Neural progenitor cell (in vitro differentiated cells): ENCODE measurements around the gene TCEA3. TPM values are rescaled to one million over a fixed set of nuclear protein-coding genes. Genes with fewer than 3 reads are reported as not detected.

Experiments
- DNase-seq: peaks from one replicate; pipeline ENCODE4 v3.0.0-alpha.2; 2016; ENCODE audit warnings: low spot score
- H2AFZ ChIP-seq: fragments of 200-600 bp; sonication (generic); replicated peaks from 2 replicates; pipeline ENCODE4 v1.6.1; 2016; ENCODE audit warnings: antibody characterized with exemption
- H3F3A ChIP-seq: fragments of 200-600 bp; sonication (generic); 2 replicates; pipeline ENCODE4 v1.6.1; 2016; ENCODE audit warnings: antibody characterized with exemption, low read depth
- H3K27ac ChIP-seq: fragments of 200-600 bp; sonication (generic); 2 replicates; pipeline ENCODE4 v1.5.1; 2016; ENCODE audit warnings: mild to moderate bottlenecking
- H3K27me3 ChIP-seq: fragments of 200-600 bp; sonication (generic); 2 replicates; pipeline ENCODE4 v1.6.1; 2016; ENCODE audit warnings: mild to moderate bottlenecking, moderate library complexity
- H3K36me3 ChIP-seq: fragments of 200-600 bp; sonication (generic); 2 replicates; pipeline ENCODE4 v1.5.1; 2016
- H3K4me1 ChIP-seq: fragments of 200-600 bp; sonication (generic); 2 replicates; pipeline ENCODE4 v1.6.1; 2016; ENCODE audit warnings: mixed run types
- H3K4me2 ChIP-seq: fragments of 200-600 bp; sonication (generic); 2 replicates; pipeline ENCODE4 v1.6.1; 2016
- H3K4me3 ChIP-seq: fragments of 200-600 bp; sonication (generic); 2 replicates; pipeline ENCODE4 v1.5.1; 2016
- H3K79me2 ChIP-seq: fragments of 200-600 bp; sonication (generic); 2 replicates; pipeline ENCODE4 v1.6.1; 2016; ENCODE audit warnings: low read depth
- H3K9ac ChIP-seq: fragments of 200-600 bp; sonication (generic); 2 replicates; pipeline ENCODE4 v1.6.1; 2016
- H3K9me3 ChIP-seq: fragments of 200-600 bp; sonication (generic); 2 replicates; pipeline ENCODE4 v1.5.1; 2016; ENCODE audit warnings: low read depth
- H4K20me1 ChIP-seq: fragments of 200-600 bp; sonication (generic); 2 replicates; pipeline ENCODE4 v1.6.1; 2016; ENCODE audit warnings: low read depth
- H3K27ac Mint-ChIP-seq: 3 replicates; pipeline ENCODE4 v1.8.0; 2021; ENCODE audit warnings: mixed read lengths
- H3K27me3 Mint-ChIP-seq: 2 replicates; pipeline ENCODE4 v1.8.0; 2022; ENCODE audit warnings: low read depth, mild to moderate bottlenecking, inconsistent platforms, moderate library complexity, mixed read lengths; ENCODE audit not compliant: insufficient read depth
- H3K36me3 Mint-ChIP-seq: 3 replicates; pipeline ENCODE4 v1.8.0; 2021; ENCODE audit warnings: mixed read lengths
- H3K4me1 Mint-ChIP-seq: 3 replicates; pipeline ENCODE4 v1.8.0; 2021; ENCODE audit warnings: mixed read lengths
- H3K4me3 Mint-ChIP-seq: 3 replicates; pipeline ENCODE4 v1.8.0; 2021; ENCODE audit warnings: mild to moderate bottlenecking, moderate library complexity, mixed read lengths
- H3K9me3 Mint-ChIP-seq: 3 replicates; pipeline ENCODE4 v1.8.0; 2020; ENCODE audit warnings: mixed read lengths
- CTCF ChIP-seq: fragments of 200-600 bp; sonication (generic); IDR thresholded peaks from 2 replicates; pipeline ENCODE4 v1.5.1; 2017; ENCODE audit warnings: antibody characterized with exemption, mild to moderate bottlenecking
- EZH2 ChIP-seq: fragments of 200-600 bp; sonication (generic); IDR thresholded peaks from 2 replicates; pipeline ENCODE4 v1.6.1; 2017; ENCODE audit warnings: antibody characterized with exemption, mild to moderate bottlenecking, moderate library complexity
- EZH2phosphoT487 ChIP-seq: fragments of 200-600 bp; sonication (generic); IDR thresholded peaks from 2 replicates; pipeline ENCODE4 v1.6.1; 2017; ENCODE audit warnings: antibody characterized with exemption
- total RNA-seq: library from RNA; depleted of rRNA; stranded (reverse); fragments of >200 nt; gene quantifications from 2 replicates; pipeline ENCODE4 v1.2.3, GENCODE V29; 2015; ENCODE audit warnings: low replicate concordance

Gene TCEA3
- total RNA-seq, 1 donor from 2014 or later = 0.54 TPM

GRCh38 chr1:23344987-23345472 lies 79.5 kb downstream of the TCEA3 start:
- Mint-ChIP-seq H3K36me3 (peaks cover 23% of the 10 kb centered on the region), H3K9me3 (peaks cover 15% of the 10 kb centered on the region), H3K4me3 (peak overlapping the region; percentile 90), H3K4me1 (peaks cover 31% of the 10 kb centered on the region), H3K27me3 (peaks cover 4% of the 10 kb centered on the region), H3K27ac (peak overlapping the region; percentile 99)
- peak overlapping the region; percentile 88 for H3K4me2 ChIP-seq
- peak overlapping the region; percentile 86 for H3K27ac ChIP-seq
- peaks cover 36% of the 10 kb centered on the region for H4K20me1 ChIP-seq
- peak overlapping the region; percentile 57 for H3K4me3 ChIP-seq
- peaks cover 34% of the 10 kb centered on the region for H3K4me1 ChIP-seq
- peaks cover 23% of the 10 kb centered on the region for H3F3A ChIP-seq
- H3K9ac ChIP-seq = peak overlapping the region; percentile 47
- no peaks in the 10 kb centered on the region for H3K36me3 ChIP-seq
- H3K9me3 ChIP-seq = no peaks in the 10 kb centered on the region
- H2AFZ ChIP-seq = peak overlapping the region; percentile 78
- DNase-seq = peak; percentile 19
- peaks cover 41% of the 10 kb centered on the region for H3K79me2 ChIP-seq
- H3K27me3 ChIP-seq = peaks cover 28% of the 10 kb centered on the region
- no peak for TF ChIP-seq EZH2
- no peak for TF ChIP-seq CTCF
- no peak for TF ChIP-seq EZH2phosphoT487

GRCh38 chr1:23344111-23344986 lies 80.2 kb downstream of the TCEA3 start, which contains the start of gene HNRNPR:
Gene HNRNPR, minus strand, starts transcription at chr1:23344284. Its CDS starts 3,276 bp downstream, at chr1:23341008.
- peak within 1 kb of the TSS; percentile 91 for H3K4me3 ChIP-seq
- TF ChIP-seq CTCF (no peak), EZH2phosphoT487 (no peak), EZH2 (no peak)
- peaks cover 42% of the 10 kb centered on the region for H4K20me1 ChIP-seq
- Mint-ChIP-seq H3K4me3 (peak within 1 kb of the TSS; percentile 90), H3K9me3 (peaks cover 18% of the 10 kb centered on the region), H3K27ac (peak within 1 kb of the TSS; percentile 99), H3K27me3 (peaks cover 6% of the 10 kb centered on the region), H3K36me3 (peaks cover 29% of the 10 kb centered on the region), H3K4me1 (peaks cover 34% of the 10 kb centered on the region)
- peak; percentile 100 for DNase-seq
- H3F3A ChIP-seq = peaks cover 23% of the 10 kb centered on the region
- peak within 1 kb of the TSS; percentile 78 for H2AFZ ChIP-seq
- H3K27ac ChIP-seq = peak within 1 kb of the TSS; percentile 99
- H3K4me1 ChIP-seq = peaks cover 40% of the 10 kb centered on the region
- peak within 1 kb of the TSS; percentile 98 for H3K9ac ChIP-seq
- H3K9me3 ChIP-seq = no peaks in the 10 kb centered on the region
- peak within 1 kb of the TSS; percentile 97 for H3K4me2 ChIP-seq
- peaks cover 3% of the 10 kb centered on the region for H3K36me3 ChIP-seq
- H3K27me3 ChIP-seq = peaks cover 21% of the 10 kb centered on the region
- H3K79me2 ChIP-seq = peaks cover 48% of the 10 kb centered on the region

- peak overlapping the region; percentile 91 for H3K4me3 ChIP-seq
- Mint-ChIP-seq H3K4me3 (peak overlapping the region; percentile 88), H3K27me3 (peaks cover 6% of the 10 kb centered on the region), H3K27ac (peak overlapping the region; percentile 98), H3K9me3 (peaks cover 22% of the 10 kb centered on the region), H3K36me3 (peaks cover 36% of the 10 kb centered on the region), H3K4me1 (peaks cover 34% of the 10 kb centered on the region)
- H3K27me3 ChIP-seq = peaks cover 12% of the 10 kb centered on the region
- peaks cover 23% of the 10 kb centered on the region for H3F3A ChIP-seq
- H3K9ac ChIP-seq = peak overlapping the region; percentile 98
- no peak overlapping the region for H2AFZ ChIP-seq
- peak overlapping the region; percentile 99 for H3K27ac ChIP-seq
- peaks cover 56% of the 10 kb centered on the region for H3K79me2 ChIP-seq
- peaks cover 51% of the 10 kb centered on the region for H4K20me1 ChIP-seq
- H3K36me3 ChIP-seq = peaks cover 12% of the 10 kb centered on the region
- H3K4me1 ChIP-seq = peaks cover 43% of the 10 kb centered on the region
- H3K9me3 ChIP-seq = no peaks in the 10 kb centered on the region
- peak overlapping the region; percentile 97 for H3K4me2 ChIP-seq
- peak; percentile 80 for DNase-seq
- no peak for TF ChIP-seq EZH2phosphoT487
- TF ChIP-seq CTCF = no peak
- TF ChIP-seq EZH2 = no peak
Observed at GRCh38 chr1:23343221-23344110, 81.1 kb downstream of the TCEA3 start.
